HUES64 (cell line): ENCODE measurements around the gene SERINC5.

Experiments
- H3K27ac ChIP-seq: 2 replicates; pipeline ENCODE4 v1.7.0; 2013; ENCODE audit warnings: low read depth, low read length, inconsistent platforms
- H3K27me3 ChIP-seq: 2 replicates; pipeline ENCODE4 v1.6.1; 2013; ENCODE audit warnings: mild to moderate bottlenecking, low read length; ENCODE audit not compliant: insufficient read depth
- H3K36me3 ChIP-seq: 2 replicates; pipeline ENCODE4 v1.6.1; 2013; ENCODE audit warnings: mild to moderate bottlenecking, low read length; ENCODE audit not compliant: insufficient read depth
- H3K4me1 ChIP-seq: 2 replicates; pipeline ENCODE4 v1.6.1; 2013; ENCODE audit warnings: mild to moderate bottlenecking, low read length, moderate library complexity; ENCODE audit not compliant: insufficient read depth
- H3K4me3 ChIP-seq: 2 replicates; pipeline ENCODE4 v1.5.1; 2013; ENCODE audit warnings: mild to moderate bottlenecking, low read length, moderate library complexity
- H3K9ac ChIP-seq: 2 replicates; pipeline ENCODE4 v1.6.1; 2013; ENCODE audit warnings: mild to moderate bottlenecking, low read depth, low read length
- H3K9me3 ChIP-seq: 2 replicates; pipeline ENCODE4 v1.6.1; 2013; ENCODE audit warnings: low read depth, low read length; ENCODE audit not compliant: insufficient read depth
- WGBS: fragments of 150-250, 120-280 bp; methylation state at CpG from one replicate; pipeline ENCODE4 v1.1.7; 2013; ENCODE audit warnings: missing lambda C conversion rate; 5-methylcytosine and 5-hydroxymethylcytosine counted together

The SERINC5 gene

GRCh38 chr5:80225934-80226326 lies 29.9 kb downstream of the SERINC5 start:
- no peak overlapping the region for H3K27ac ChIP-seq
- no peaks in the 10 kb centered on the region for H3K9me3 ChIP-seq
- no peak overlapping the region for H3K9ac ChIP-seq
- peaks cover 16% of the 10 kb centered on the region for H3K4me1 ChIP-seq
- WGBS: 88% methylated on average over 6 of the region's 6 CpGs
- no peaks in the 10 kb centered on the region for H3K36me3 ChIP-seq
- no peaks in the 10 kb centered on the region for H3K27me3 ChIP-seq
- no peak overlapping the region for H3K4me3 ChIP-seq

- Histone ChIP-seq H3K9me3 (no peaks in the 10 kb centered on the region), H3K4me3 (no peak overlapping the region), H3K27me3 (no peaks in the 10 kb centered on the region), H3K4me1 (peaks cover 22% of the 10 kb centered on the region), H3K36me3 (no peaks in the 10 kb centered on the region; the same call in 1 of the 2 replicates), H3K9ac (no peak overlapping the region), H3K27ac (no peak overlapping the region)
- WGBS: 86% methylated on average over 6 of the region's 6 CpGs
Measured at GRCh38 chr5:80225189-80225933, 30.5 kb downstream of the SERINC5 start.

GRCh38 chr5:80223561-80223960 lies 32.3 kb downstream of the SERINC5 start:
- Histone ChIP-seq H3K27ac (no peak overlapping the region), H3K4me3 (no peak overlapping the region), H3K9ac (no peak overlapping the region), H3K27me3 (no peaks in the 10 kb centered on the region), H3K4me1 (peaks cover 27% of the 10 kb centered on the region), H3K9me3 (no peaks in the 10 kb centered on the region), H3K36me3 (no peaks in the 10 kb centered on the region; the same call in 1 of the 2 replicates)
- 98% methylated on average over 8 of the region's 9 CpGs for WGBS

- Histone ChIP-seq H3K27me3 (no peaks in the 10 kb centered on the region), H3K4me1 (peaks cover 40% of the 10 kb centered on the region), H3K9me3 (no peaks in the 10 kb centered on the region), H3K27ac (no peak overlapping the region), H3K9ac (no peak overlapping the region), H3K4me3 (no peak overlapping the region), H3K36me3 (no peaks in the 10 kb centered on the region; the same call in 1 of the 2 replicates)
- WGBS: 92% methylated on average over 5 of the region's 5 CpGs
Measured at GRCh38 chr5:80220245-80220897, 35.5 kb downstream of the SERINC5 start.

GRCh38 chr5:80219391-80219790 lies 36.5 kb downstream of the SERINC5 start:
- H3K36me3 ChIP-seq: no peaks in the 10 kb centered on the region; the same call in 1 of the 2 replicates
- H3K4me1 ChIP-seq: peaks cover 40% of the 10 kb centered on the region
- no peaks in the 10 kb centered on the region for H3K9me3 ChIP-seq
- no peaks in the 10 kb centered on the region for H3K27me3 ChIP-seq
- H3K9ac ChIP-seq: no peak overlapping the region
- no peak overlapping the region for H3K27ac ChIP-seq
- WGBS: 91% methylated on average over 4 of the region's 4 CpGs
- H3K4me3 ChIP-seq: no peak overlapping the region

GRCh38 chr5:80217667-80218066 lies 38.2 kb downstream of the SERINC5 start:
- Histone ChIP-seq H3K4me1 (peaks cover 40% of the 10 kb centered on the region), H3K9ac (no peak overlapping the region)
- 100% methylated on average over 2 of the region's 2 CpGs for WGBS

GRCh38 chr5:80216753-80217596 lies 38.9 kb downstream of the SERINC5 start:
- Histone ChIP-seq H3K4me1 (peaks cover 40% of the 10 kb centered on the region), H3K9ac (no peak overlapping the region)
- WGBS: 86% methylated on average over 11 of the region's 12 CpGs

More at GRCh38 chr5:80217667-80218066, 38.2 kb downstream of the SERINC5 start:
- no peak overlapping the region for H3K27ac ChIP-seq
- H3K9me3 ChIP-seq: no peaks in the 10 kb centered on the region
- H3K27me3 ChIP-seq: no peaks in the 10 kb centered on the region
- no peaks in the 10 kb centered on the region; the same call in 1 of the 2 replicates for H3K36me3 ChIP-seq
- no peak overlapping the region for H3K4me3 ChIP-seq

GRCh38 chr5:80216096-80216495 lies 39.8 kb downstream of the SERINC5 start:
- 93% methylated on average over 8 of the region's 8 CpGs for WGBS

More at GRCh38 chr5:80216753-80217596, 38.9 kb downstream of the SERINC5 start:
- H3K4me3 ChIP-seq: no peak overlapping the region
- H3K27me3 ChIP-seq: no peaks in the 10 kb centered on the region
- no peaks in the 10 kb centered on the region; the same call in 1 of the 2 replicates for H3K36me3 ChIP-seq
- no peaks in the 10 kb centered on the region for H3K9me3 ChIP-seq
- no peak overlapping the region for H3K27ac ChIP-seq

GRCh38 chr5:80215523-80215922 lies 40.3 kb downstream of the SERINC5 start:
- Histone ChIP-seq H3K27ac (no peak overlapping the region), H3K27me3 (no peaks in the 10 kb centered on the region), H3K9me3 (no peaks in the 10 kb centered on the region), H3K36me3 (peaks cover 3% of the 10 kb centered on the region), H3K9ac (no peak overlapping the region), H3K4me3 (no peak overlapping the region), H3K4me1 (peaks cover 42% of the 10 kb centered on the region)
- 85% methylated on average over 4 of the region's 4 CpGs for WGBS

More at GRCh38 chr5:80216096-80216495, 39.8 kb downstream of the SERINC5 start:
- Histone ChIP-seq H3K27ac (no peak overlapping the region), H3K9ac (no peak overlapping the region), H3K4me1 (peaks cover 41% of the 10 kb centered on the region), H3K27me3 (no peaks in the 10 kb centered on the region), H3K36me3 (no peaks in the 10 kb centered on the region; the same call in 1 of the 2 replicates), H3K9me3 (no peaks in the 10 kb centered on the region), H3K4me3 (no peak overlapping the region)

GRCh38 chr5:80213466-80213865 lies 42.4 kb downstream of the SERINC5 start:
- Histone ChIP-seq H3K36me3 (peaks cover 5% of the 10 kb centered on the region; the same call in 1 of the 2 replicates), H3K4me3 (no peak overlapping the region), H3K27me3 (no peaks in the 10 kb centered on the region), H3K27ac (no peak overlapping the region), H3K9ac (no peak overlapping the region), H3K9me3 (no peaks in the 10 kb centered on the region), H3K4me1 (peaks cover 30% of the 10 kb centered on the region)
- WGBS: 95% methylated on average over 3 of the region's 3 CpGs
